ENCODE measurements around the gene TTC39C.

DNA sequence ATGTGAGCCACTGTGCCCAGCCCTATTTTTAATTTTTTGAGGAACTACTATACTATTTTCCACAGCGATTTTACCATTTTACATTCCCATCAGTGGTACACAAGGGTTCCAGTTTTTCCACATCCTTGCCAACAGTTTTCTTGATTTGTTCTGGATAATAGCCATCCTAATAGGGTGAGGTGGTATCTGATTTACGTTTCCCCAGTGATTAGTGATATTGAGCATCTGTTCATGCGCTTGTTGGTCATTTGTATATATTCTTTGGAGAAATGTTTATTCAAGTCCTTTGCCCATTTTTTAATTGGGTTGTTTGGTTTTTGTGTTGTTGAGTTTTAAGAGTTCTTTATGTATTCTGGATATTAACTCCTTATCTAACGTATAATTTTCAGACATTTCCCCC, 20.8 kb downstream of the TTC39C start:
- TF ChIP-seq CTCF (IDR thresholded peaks at IDR 0.05) (no peak), POLR2A (IDR thresholded peaks at IDR 0.05) (no peak)

All from esophagus squamous epithelium (tissue), 4 donors.